Stimulated activated CD4-positive, alpha-beta T cell treated with anti-CD3 and anti-CD28 coated beads, TNF-alpha, amount 100 ng/mL, for 24 hours (primary cell): ENCODE results near the gene C1orf159.
"Not testable (repeated sequence)": the region's sequence is repeated elsewhere in the genome, so short reads cannot be mapped to it uniquely, and the experiment has no call there.

Source experiments
- DNase-seq, 3 experiments: peaks; one replicate each; pipeline ENCODE4 v3.0.0-alpha.2; 2020; ENCODE audit warnings: low read depth in 3 of 3

C1orf159 gene

DNA sequence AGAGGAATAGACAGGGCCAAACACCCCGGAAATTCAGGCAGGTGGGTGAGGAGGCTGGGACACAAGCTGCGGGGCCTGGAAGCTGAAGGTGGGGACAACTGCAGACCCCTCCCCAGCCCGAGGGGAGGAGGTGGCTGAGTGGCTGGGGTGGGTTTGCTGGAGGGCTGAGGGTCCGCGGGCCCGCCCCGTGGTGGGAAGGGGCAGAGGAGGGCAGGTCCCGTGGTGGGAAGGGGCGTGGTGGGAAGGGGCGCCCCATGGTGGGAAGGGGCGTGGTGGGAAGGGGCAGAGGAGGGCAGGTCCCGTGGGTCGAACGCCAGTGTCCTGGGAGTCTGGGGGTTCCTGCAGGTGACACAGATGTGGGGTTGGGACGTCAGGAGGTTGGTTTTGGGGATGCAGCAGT, 33.5 kb upstream of the C1orf159 start:
- no peak for DNase-seq

DNA sequence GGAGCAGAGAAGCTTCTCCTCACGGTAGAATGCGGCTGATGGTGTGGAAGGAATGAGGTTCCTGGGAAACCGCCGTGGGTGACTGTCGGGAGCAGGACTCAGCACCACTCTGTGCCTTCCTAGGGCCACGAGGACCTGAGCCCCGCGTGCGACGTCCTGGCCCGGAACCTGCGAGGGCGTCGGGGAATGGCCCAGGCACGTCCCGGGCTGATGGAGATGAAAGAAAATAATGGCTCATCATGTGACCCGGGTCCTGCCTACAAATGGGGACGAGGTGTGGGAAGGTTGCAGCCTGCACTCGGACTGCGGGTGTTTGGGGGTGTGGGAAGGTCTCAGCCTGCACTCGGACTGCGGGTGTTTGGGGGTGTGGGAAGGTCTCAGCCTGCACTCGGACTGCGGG, 32.7 kb upstream of the C1orf159 start:
- DNase-seq: no peak

- DNase-seq: no peak
These were observed 32.2 kb upstream of the C1orf159 start for GRCh38 chr1:1148061-1148460.

- no peak for DNase-seq
These were observed 30.7 kb upstream of the C1orf159 start for GRCh38 chr1:1146596-1146995.

GRCh38 chr1:1146026-1146425, 30.1 kb upstream of the C1orf159 start:
- no peak for DNase-seq

DNA sequence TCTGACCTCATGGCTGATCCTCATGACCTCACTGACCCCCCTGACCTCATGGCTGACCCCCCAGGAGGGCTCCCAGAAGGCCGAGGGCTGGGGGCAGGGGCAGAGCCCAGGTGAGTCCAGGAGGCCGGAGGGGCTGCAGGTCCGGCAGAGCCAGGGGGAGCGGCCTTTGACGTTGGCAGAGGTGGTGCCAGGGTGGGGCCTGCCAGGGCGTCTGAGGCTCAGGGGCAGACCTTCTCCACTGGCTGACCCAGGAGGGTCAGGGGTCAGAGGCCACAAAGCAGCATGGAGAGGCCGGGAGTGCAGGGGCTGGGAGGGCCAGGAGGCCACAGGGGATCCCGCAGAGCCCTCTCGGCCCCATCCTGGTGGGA, 29.6 kb upstream of the C1orf159 start:
- DNase-seq: no peak

GRCh38 chr1:1144843-1145546, 29.1 kb upstream of the C1orf159 start:
- DNase-seq: no peak

- peak; percentile 30 to 60 (median 38) for DNase-seq
These were observed 28.4 kb upstream of the C1orf159 start for GRCh38 chr1:1144122-1144842.

- no peak for DNase-seq
These were observed 27.7 kb upstream of the C1orf159 start for GRCh38 chr1:1143636-1144035.

- DNase-seq: no peak
These were observed 27.0 kb upstream of the C1orf159 start for GRCh38 chr1:1142844-1143243.

- not testable (repeated sequence) for DNase-seq
These were observed 26.5 kb upstream of the C1orf159 start for GRCh38 chr1:1142352-1142751.

GRCh38 chr1:1141911-1142250, 26.0 kb upstream of the C1orf159 start:
- DNase-seq: no peak

GRCh38 chr1:1141244-1141910, 25.5 kb upstream of the C1orf159 start:
- no peak for DNase-seq

GRCh38 chr1:1140673-1141072, 24.8 kb upstream of the C1orf159 start:
- no peak for DNase-seq

DNA sequence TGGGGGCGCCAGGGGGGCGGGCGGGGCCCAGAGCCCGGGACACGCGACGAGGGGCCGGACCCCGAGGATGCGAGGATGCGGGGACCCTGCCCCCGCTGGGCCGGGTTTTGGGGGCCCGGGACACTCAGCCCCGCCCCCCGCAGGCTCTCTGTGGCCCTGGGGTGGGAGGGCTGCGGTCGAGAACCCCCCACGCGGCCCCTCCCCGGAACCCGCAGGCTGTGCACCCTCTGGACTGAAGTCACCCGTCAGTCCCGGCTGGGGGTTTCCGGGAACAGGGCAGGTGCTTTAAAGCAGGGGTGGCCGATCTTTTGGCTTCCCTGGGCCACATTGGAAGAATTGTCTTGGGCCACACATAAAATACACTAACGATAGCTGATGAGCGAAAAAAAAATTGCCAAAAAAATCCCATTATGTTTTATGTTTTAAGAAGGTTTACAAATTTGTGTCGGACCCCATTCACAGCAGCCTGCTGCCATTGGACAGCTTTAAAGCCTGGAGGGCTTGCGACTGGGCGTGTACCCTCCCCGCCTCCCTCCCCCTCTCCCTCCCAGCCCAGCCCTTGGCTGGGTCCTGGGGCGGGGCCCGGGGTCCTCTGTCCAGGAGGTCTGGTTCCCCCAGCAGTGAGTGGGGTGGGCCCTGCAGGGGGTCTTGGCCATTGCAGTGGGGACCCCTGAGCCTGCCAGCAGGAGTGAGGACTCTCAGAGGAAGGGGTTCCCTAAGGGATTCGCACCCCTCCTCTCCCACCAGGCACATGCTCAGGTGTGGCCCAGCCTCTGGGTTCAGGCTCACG, 21.6 kb upstream of the C1orf159 start:
- DNase-seq: peak; percentile 31 to 74 (median 43)

- no peak for DNase-seq
These were observed 20.8 kb upstream of the C1orf159 start for GRCh38 chr1:1136547-1137230.

GRCh38 chr1:1135339-1136136, 19.6 kb upstream of the C1orf159 start:
- DNase-seq: no peak

GRCh38 chr1:1134300-1134970, 18.5 kb upstream of the C1orf159 start:
- DNase-seq: no peak

DNA sequence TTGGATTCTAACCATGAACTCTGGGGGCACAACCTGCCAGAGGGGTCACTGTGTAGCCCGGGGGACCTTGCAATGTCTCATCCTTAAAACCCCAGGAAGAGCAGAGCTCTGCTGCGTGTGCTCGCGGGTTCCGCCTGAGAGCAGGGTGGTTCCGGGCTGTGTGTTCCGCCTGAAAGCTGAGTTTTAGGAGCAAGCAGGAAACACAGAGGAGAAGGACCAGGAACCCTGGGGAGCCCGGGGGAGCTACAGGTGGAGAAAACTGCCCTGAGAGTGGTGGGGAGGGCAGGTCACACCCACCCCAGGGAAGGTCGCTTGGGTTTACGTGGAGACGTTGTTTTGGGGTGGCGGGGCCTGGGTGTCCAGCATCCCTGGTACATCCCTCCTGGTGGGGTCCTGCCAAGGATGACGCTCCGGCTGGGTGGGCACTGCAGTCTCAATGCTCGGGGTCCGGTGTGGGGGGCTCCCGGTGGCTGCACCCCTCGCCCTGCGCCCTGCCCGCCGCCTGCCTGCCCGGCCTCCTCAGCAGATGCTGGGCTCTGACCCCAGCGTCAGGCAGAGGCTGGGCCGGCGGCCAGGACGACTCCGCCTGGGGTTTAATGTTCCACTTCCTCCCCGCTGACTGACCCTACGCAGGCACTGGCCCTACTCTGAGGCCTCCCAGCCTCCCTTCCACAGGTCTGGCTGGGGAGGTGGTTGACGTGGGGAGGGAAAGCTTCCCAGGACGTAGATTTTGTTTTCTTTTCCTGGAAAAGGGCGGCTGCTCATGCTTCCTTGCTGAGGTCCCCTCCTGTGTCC, 17.3 kb upstream of the C1orf159 start:
- DNase-seq: no peak
